Osteoblast (primary cell): ENCODE data around the gene BNIP3. TPM values are rescaled to one million over a fixed set of nuclear protein-coding genes. Genes with fewer than 3 reads are reported as not detected.

ENCODE experiments used
- DNase-seq: peaks from one replicate; pipeline ENCODE4 v3.0.0; 2011; ENCODE audit warnings: low spot score, mixed read lengths; ENCODE audit not compliant: insufficient read length; ENCODE audit errors: missing footprints
- H2AFZ ChIP-seq: 2 replicates; pipeline ENCODE4 v1.6.0; 2011; ENCODE audit warnings: mild to moderate bottlenecking, low read length
- H3K27ac ChIP-seq: 2 replicates; pipeline ENCODE4 v1.5.1; 2011; ENCODE audit warnings: mild to moderate bottlenecking, low read depth, low read length, moderate library complexity
- H3K27me3 ChIP-seq: 2 replicates; pipeline ENCODE4 v1.6.0; 2012; ENCODE audit warnings: mild to moderate bottlenecking, control low read depth, inconsistent platforms, low read length, moderate library complexity; ENCODE audit not compliant: insufficient read depth
- H3K36me3 ChIP-seq: 2 replicates; pipeline ENCODE4 v1.5.1; 2011; ENCODE audit warnings: mild to moderate bottlenecking, low read length, control low read depth, moderate library complexity; ENCODE audit not compliant: insufficient read depth
- H3K4me1 ChIP-seq: 2 replicates; pipeline ENCODE4 v1.5.1; 2011; ENCODE audit warnings: mild to moderate bottlenecking, low read length, control low read depth, moderate library complexity; ENCODE audit not compliant: insufficient read depth
- H3K4me2 ChIP-seq: 2 replicates; pipeline ENCODE4 v1.6.0; 2011; ENCODE audit warnings: mild to moderate bottlenecking, low read length; ENCODE audit not compliant: insufficient read depth
- H3K4me3 ChIP-seq: fragments of 200-600 bp; sonication (generic); 3 replicates; pipeline ENCODE4 v1.5.1; 2012; ENCODE audit warnings: mild to moderate bottlenecking, low read length, inconsistent platforms; ENCODE audit not compliant: insufficient read depth
- H3K79me2 ChIP-seq: 2 replicates; pipeline ENCODE4 v1.6.0; 2012; ENCODE audit warnings: mild to moderate bottlenecking, low read length, control low read depth, inconsistent platforms; ENCODE audit not compliant: insufficient read depth
- H3K9me3 ChIP-seq: 2 replicates; pipeline ENCODE4 v1.5.1; 2011; ENCODE audit warnings: low read depth, low read length, control low read depth
- H4K20me1 ChIP-seq: 2 replicates; pipeline ENCODE4 v1.6.0; 2012; ENCODE audit warnings: mild to moderate bottlenecking, low read length, control low read depth; ENCODE audit not compliant: insufficient read depth
- CTCF ChIP-seq: IDR thresholded peaks from 2 replicates; pipeline ENCODE4 v1.5.1; 2011; ENCODE audit warnings: mild to moderate bottlenecking, low read depth, low read length, moderate library complexity; ENCODE audit errors: extremely low read depth
- total RNA-seq: library from RNA; depleted of rRNA; stranded (reverse); fragments of >200 nt; gene quantifications from 2 replicates; pipeline ENCODE4 v1.2.3, GENCODE V29; 2012

The BNIP3 gene
- 53.0 and 112 TPM in 2 replicates for total RNA-seq

- TF ChIP-seq CTCF = no peak
- peak; percentile 100 for DNase-seq
- Histone ChIP-seq H3K4me3 (peak within 1 kb of the TSS; percentile 92), H3K27ac (peak within 1 kb of the TSS; percentile 67), H4K20me1 (peaks cover 22% of the 10 kb centered on the region), H3K36me3 (no peaks in the 10 kb centered on the region), H3K79me2 (peaks cover 47% of the 10 kb centered on the region), H3K4me2 (peak within 1 kb of the TSS; percentile 90), H3K4me1 (peaks cover 24% of the 10 kb centered on the region), H3K9me3 (no peaks in the 10 kb centered on the region), H2AFZ (peak within 1 kb of the TSS; percentile 76), H3K27me3 (no peaks in the 10 kb centered on the region)
Measured at GRCh38 chr10:131981429-131982184, at the start of gene BNIP3. Gene BNIP3 (minus strand): TSS chr10:131981923. CDS start chr10:131981806, 117 bp downstream.

GRCh38 chr10:132030898-132031463 lies 49.3 kb upstream of the BNIP3 start:
- Histone ChIP-seq H3K9me3 (no peaks in the 10 kb centered on the region), H3K27me3 (peaks cover 29% of the 10 kb centered on the region), H2AFZ (no peak overlapping the region), H3K36me3 (no peaks in the 10 kb centered on the region), H3K27ac (no peak overlapping the region), H3K4me1 (no peaks in the 10 kb centered on the region), H3K4me3 (no peak overlapping the region), H4K20me1 (no peaks in the 10 kb centered on the region), H3K4me2 (no peak overlapping the region), H3K79me2 (no peaks in the 10 kb centered on the region)
- peak; percentile 51 for DNase-seq
- no peak for TF ChIP-seq CTCF

DNA sequence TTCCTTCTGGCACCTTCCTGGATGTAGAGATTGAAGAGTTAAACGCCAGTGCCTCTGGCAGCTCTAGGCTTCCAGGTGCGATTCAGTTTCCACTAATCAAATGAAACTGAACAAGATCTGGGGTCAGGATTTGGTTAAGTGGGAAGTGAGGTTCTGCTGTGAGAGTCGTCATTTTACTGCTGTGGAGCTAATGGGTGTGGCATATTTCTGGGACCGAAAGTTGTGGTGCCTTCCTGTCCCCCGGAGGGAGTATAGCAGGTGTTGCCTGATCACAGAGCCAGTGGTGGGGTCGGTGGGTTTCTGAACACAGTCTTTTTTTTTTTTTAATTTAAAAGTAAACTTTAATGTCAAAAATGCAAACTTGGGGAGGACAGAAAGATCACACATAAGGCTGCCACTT lies 47.0 kb upstream of the BNIP3 start:
- peaks cover 23% of the 10 kb centered on the region for H3K27me3 ChIP-seq
- H3K9me3 ChIP-seq = no peaks in the 10 kb centered on the region
- H3K4me1 ChIP-seq = peaks cover 3% of the 10 kb centered on the region
- no peak overlapping the region for H2AFZ ChIP-seq
- H3K79me2 ChIP-seq = no peaks in the 10 kb centered on the region
- H4K20me1 ChIP-seq = no peaks in the 10 kb centered on the region
- no peak overlapping the region for H3K4me2 ChIP-seq
- no peaks in the 10 kb centered on the region for H3K36me3 ChIP-seq
- no peak for TF ChIP-seq CTCF
- no peak overlapping the region for H3K27ac ChIP-seq
- H3K4me3 ChIP-seq = no peak overlapping the region
- peak; percentile 69 for DNase-seq

- no peak overlapping the region for H3K4me2 ChIP-seq
- H3K79me2 ChIP-seq = no peaks in the 10 kb centered on the region
- no peaks in the 10 kb centered on the region for H3K9me3 ChIP-seq
- H3K4me3 ChIP-seq = no peak overlapping the region
- no peak overlapping the region for H2AFZ ChIP-seq
- H3K4me1 ChIP-seq = peaks cover 8% of the 10 kb centered on the region
- H4K20me1 ChIP-seq = no peaks in the 10 kb centered on the region
- no peaks in the 10 kb centered on the region for H3K36me3 ChIP-seq
- DNase-seq = peak; percentile 73
- H3K27me3 ChIP-seq = peaks cover 19% of the 10 kb centered on the region
- TF ChIP-seq CTCF = no peak
- no peak overlapping the region for H3K27ac ChIP-seq
Measured at GRCh38 chr10:132027423-132027983, 45.8 kb upstream of the BNIP3 start.
